T-helper 1 cell treated with Interleukin-12 subunit alpha and Interleukin-12 subunit beta and Interleukin-4 antibody, amounts not matched to agents 30 μg/mL and 1 μg/mL, for 36 hours (primary cell): ENCODE measurements around the gene SPEM1.

Experiments
- H3K27ac Mint-ChIP-seq: one replicate; pipeline ENCODE4 v1.8.0; 2021; ENCODE audit warnings: mild to moderate bottlenecking, mixed read lengths
- H3K27me3 Mint-ChIP-seq: one replicate; pipeline ENCODE4 v1.8.0; 2021; ENCODE audit warnings: low read depth, mixed read lengths
- H3K36me3 Mint-ChIP-seq: one replicate; pipeline ENCODE4 v1.8.0; 2021; ENCODE audit warnings: low read depth, mixed read lengths
- H3K4me1 Mint-ChIP-seq: one replicate; pipeline ENCODE4 v1.8.0; 2021; ENCODE audit warnings: low read depth, mixed read lengths
- H3K4me3 Mint-ChIP-seq: one replicate; pipeline ENCODE4 v1.8.0; 2021; ENCODE audit warnings: mild to moderate bottlenecking, moderate library complexity, mixed read lengths
- H3K9me3 Mint-ChIP-seq: one replicate; pipeline ENCODE4 v1.8.0; 2021; ENCODE audit warnings: mixed read lengths

The SPEM1 gene

DNA sequence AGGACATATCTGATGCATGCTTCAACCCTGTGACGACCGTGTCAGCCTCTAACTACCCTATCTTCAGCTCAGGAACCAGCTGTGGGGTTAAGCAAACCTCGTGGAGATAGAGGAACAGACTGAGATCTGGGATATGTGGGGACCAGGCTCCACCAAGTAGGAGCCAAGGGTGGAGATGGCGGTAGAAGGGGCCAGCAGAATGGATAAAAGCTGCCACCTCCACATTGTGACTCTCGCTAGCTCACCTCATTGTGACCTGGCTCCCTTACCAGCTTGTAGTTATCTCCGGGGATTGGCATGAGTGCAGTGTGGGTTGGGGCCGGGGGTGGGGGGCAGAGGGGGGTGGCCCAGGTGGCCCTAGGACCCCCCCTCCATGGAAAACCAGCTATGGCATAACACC is 5.2 kb downstream of the SPEM1 start, which contains the start of gene SPEM2:
Gene SPEM2, plus strand, starts transcription at position 301 of the 400 bp plus-strand sequence. Its CDS starts 73 bp downstream, at position 374.
- Mint-ChIP-seq H3K27me3 (no peaks in the 10 kb centered on the region), H3K4me1 (no peaks in the 10 kb centered on the region), H3K9me3 (no peaks in the 10 kb centered on the region), H3K4me3 (no peak within 1 kb of the TSS), H3K27ac (no peak within 1 kb of the TSS), H3K36me3 (no peaks in the 10 kb centered on the region)

GRCh38 chr17:7425756-7426155 is 5.6 kb downstream of the SPEM1 start:
- no peak overlapping the region for H3K27ac Mint-ChIP-seq
- H3K4me3 Mint-ChIP-seq: no peak overlapping the region
- H3K4me1 Mint-ChIP-seq: no peaks in the 10 kb centered on the region
- no peaks in the 10 kb centered on the region for H3K9me3 Mint-ChIP-seq
- H3K27me3 Mint-ChIP-seq: no peaks in the 10 kb centered on the region
- H3K36me3 Mint-ChIP-seq: no peaks in the 10 kb centered on the region

DNA sequence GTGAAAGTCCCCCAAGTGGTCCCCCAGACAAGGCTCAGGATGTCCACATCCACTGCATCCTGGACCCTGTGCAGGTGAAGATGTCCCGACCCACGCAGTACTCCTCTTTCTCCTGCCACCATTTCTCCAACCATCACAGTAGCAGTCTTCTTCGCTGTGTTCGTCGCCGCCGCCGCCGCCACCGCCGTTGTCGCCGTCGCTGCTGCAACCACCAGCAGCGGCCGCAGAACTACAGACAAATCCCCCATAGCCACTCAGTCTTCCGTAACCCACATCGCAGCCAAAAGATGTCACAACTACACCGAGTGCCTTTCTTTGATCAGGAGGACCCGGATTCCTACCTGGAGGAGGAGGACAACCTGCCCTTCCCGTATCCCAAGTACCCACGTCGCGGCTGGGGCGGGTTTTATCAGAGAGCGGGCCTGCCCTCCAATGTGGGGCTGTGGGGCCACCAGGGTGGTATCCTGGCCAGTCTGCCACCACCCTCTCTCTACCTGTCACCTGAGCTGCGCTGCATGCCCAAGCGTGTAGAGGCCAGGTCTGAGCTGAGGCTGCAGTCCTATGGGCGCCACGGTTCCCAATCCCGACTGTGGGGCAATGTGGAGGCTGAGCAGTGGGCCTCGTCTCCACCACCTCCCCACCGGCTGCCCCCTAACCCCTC is 6.2 kb downstream of the SPEM1 start:
- no peaks in the 10 kb centered on the region for H3K27me3 Mint-ChIP-seq
- no peaks in the 10 kb centered on the region for H3K9me3 Mint-ChIP-seq
- H3K4me1 Mint-ChIP-seq: no peaks in the 10 kb centered on the region
- no peak overlapping the region for H3K27ac Mint-ChIP-seq
- no peak overlapping the region for H3K4me3 Mint-ChIP-seq
- H3K36me3 Mint-ChIP-seq: no peaks in the 10 kb centered on the region

GRCh38 chr17:7426896-7427489 is 6.9 kb downstream of the SPEM1 start:
- no peaks in the 10 kb centered on the region for H3K27me3 Mint-ChIP-seq
- no peaks in the 10 kb centered on the region for H3K36me3 Mint-ChIP-seq
- no peaks in the 10 kb centered on the region for H3K9me3 Mint-ChIP-seq
- H3K4me1 Mint-ChIP-seq: no peaks in the 10 kb centered on the region
- H3K4me3 Mint-ChIP-seq: no peak overlapping the region
- H3K27ac Mint-ChIP-seq: no peak overlapping the region

DNA sequence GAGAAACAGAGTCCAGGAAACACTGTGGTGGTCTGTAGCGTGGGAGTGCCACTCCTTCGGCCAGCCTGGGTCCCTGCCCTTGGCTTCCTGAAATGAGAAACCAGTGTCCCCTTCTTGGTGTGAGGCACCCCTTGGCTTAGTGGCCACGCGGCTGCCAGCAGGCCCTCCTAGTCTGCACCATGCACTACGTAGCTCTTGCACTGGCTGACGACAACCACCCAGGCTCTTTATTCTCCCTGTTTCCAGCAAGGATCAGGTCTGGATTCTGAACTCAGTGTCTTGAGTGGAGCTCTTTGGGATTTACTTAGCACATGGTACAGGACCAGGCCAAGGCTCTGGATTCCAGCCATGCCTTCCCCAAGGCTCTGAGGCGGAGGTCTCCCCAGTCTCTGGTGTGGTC is 7.4 kb downstream of the SPEM1 start:
- no peak overlapping the region for H3K27ac Mint-ChIP-seq
- H3K4me1 Mint-ChIP-seq: no peaks in the 10 kb centered on the region
- H3K4me3 Mint-ChIP-seq: no peak overlapping the region
- H3K9me3 Mint-ChIP-seq: no peaks in the 10 kb centered on the region
- H3K36me3 Mint-ChIP-seq: no peaks in the 10 kb centered on the region
- no peaks in the 10 kb centered on the region for H3K27me3 Mint-ChIP-seq

- H3K9me3 Mint-ChIP-seq: no peaks in the 10 kb centered on the region
- H3K27ac Mint-ChIP-seq: no peak within 1 kb of the TSS
Measured at GRCh38 chr17:7428557-7428956, 8.4 kb downstream of the SPEM1 start, which contains the start of gene SPEM3. Gene SPEM3, plus strand, starts transcription at chr17:7428857. Its CDS starts 46 bp downstream, at chr17:7428903.

GRCh38 chr17:7429722-7430121 is 9.6 kb downstream of the SPEM1 start:
- H3K27ac Mint-ChIP-seq: no peak overlapping the region
- H3K27me3 Mint-ChIP-seq: no peaks in the 10 kb centered on the region
- H3K9me3 Mint-ChIP-seq: no peaks in the 10 kb centered on the region
- H3K4me3 Mint-ChIP-seq: no peak overlapping the region
- no peaks in the 10 kb centered on the region for H3K4me1 Mint-ChIP-seq
- H3K36me3 Mint-ChIP-seq: no peaks in the 10 kb centered on the region

More at GRCh38 chr17:7428557-7428956, 8.4 kb downstream of the SPEM1 start, which contains the start of gene SPEM3:
- no peaks in the 10 kb centered on the region for H3K36me3 Mint-ChIP-seq
- no peaks in the 10 kb centered on the region for H3K4me1 Mint-ChIP-seq
- H3K27me3 Mint-ChIP-seq: no peaks in the 10 kb centered on the region
- H3K4me3 Mint-ChIP-seq: no peak within 1 kb of the TSS

DNA sequence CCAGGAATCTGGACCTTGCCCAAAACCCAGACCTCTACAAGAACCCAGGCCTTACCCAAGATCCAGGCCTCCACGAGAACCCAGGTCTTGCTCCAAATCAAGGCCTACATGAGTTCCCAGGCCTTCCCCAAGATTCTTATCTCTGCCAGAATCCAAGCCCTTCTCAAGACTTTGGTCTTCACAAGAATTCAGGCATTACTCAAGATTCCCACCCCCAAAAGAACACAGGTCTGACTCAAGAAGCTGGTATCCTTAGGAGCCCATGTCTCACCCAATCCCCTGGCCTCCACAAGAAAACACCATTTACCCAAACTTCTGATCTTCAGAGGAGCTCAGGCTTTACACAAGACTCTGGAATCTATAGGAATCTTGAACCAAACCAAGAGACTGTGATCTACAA is 11.1 kb downstream of the SPEM1 start:
- peak overlapping the region; percentile 50 for H3K27ac Mint-ChIP-seq
- H3K4me3 Mint-ChIP-seq: no peak overlapping the region
- H3K9me3 Mint-ChIP-seq: no peaks in the 10 kb centered on the region
- H3K27me3 Mint-ChIP-seq: no peaks in the 10 kb centered on the region
- H3K36me3 Mint-ChIP-seq: no peaks in the 10 kb centered on the region
- peaks cover 10% of the 10 kb centered on the region for H3K4me1 Mint-ChIP-seq

DNA sequence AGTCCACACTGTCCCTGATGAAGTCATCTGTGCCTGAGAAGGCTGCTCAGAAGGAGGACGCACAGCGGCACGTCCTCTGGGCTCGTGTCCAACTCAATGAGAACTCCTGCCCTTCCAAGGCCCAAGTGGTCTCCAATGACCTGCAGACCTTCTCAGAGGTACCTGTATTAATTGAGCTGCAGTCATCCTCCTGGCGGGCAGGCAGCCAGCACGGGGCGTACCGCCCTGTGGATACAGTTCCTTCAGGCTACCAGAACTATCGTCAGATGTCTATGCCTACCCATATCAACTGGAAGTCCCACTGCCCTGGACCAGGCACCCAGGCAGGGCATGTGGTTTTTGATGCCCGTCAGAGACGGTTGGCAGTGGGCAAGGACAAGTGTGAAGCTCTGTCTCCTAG is 12.2 kb downstream of the SPEM1 start:
- H3K4me1 Mint-ChIP-seq: peaks cover 13% of the 10 kb centered on the region
- H3K27ac Mint-ChIP-seq: peak overlapping the region; percentile 55
- H3K36me3 Mint-ChIP-seq: no peaks in the 10 kb centered on the region
- no peak overlapping the region for H3K4me3 Mint-ChIP-seq
- H3K9me3 Mint-ChIP-seq: no peaks in the 10 kb centered on the region
- H3K27me3 Mint-ChIP-seq: no peaks in the 10 kb centered on the region

GRCh38 chr17:7435676-7436555 is 15.8 kb downstream of the SPEM1 start:
- peaks cover 8% of the 10 kb centered on the region for H3K36me3 Mint-ChIP-seq
- peaks cover 34% of the 10 kb centered on the region for H3K4me1 Mint-ChIP-seq
- no peaks in the 10 kb centered on the region for H3K9me3 Mint-ChIP-seq
- peak overlapping the region; percentile 97 for H3K27ac Mint-ChIP-seq
- peaks cover 8% of the 10 kb centered on the region for H3K27me3 Mint-ChIP-seq
- H3K4me3 Mint-ChIP-seq: peak overlapping the region; percentile 92

DNA sequence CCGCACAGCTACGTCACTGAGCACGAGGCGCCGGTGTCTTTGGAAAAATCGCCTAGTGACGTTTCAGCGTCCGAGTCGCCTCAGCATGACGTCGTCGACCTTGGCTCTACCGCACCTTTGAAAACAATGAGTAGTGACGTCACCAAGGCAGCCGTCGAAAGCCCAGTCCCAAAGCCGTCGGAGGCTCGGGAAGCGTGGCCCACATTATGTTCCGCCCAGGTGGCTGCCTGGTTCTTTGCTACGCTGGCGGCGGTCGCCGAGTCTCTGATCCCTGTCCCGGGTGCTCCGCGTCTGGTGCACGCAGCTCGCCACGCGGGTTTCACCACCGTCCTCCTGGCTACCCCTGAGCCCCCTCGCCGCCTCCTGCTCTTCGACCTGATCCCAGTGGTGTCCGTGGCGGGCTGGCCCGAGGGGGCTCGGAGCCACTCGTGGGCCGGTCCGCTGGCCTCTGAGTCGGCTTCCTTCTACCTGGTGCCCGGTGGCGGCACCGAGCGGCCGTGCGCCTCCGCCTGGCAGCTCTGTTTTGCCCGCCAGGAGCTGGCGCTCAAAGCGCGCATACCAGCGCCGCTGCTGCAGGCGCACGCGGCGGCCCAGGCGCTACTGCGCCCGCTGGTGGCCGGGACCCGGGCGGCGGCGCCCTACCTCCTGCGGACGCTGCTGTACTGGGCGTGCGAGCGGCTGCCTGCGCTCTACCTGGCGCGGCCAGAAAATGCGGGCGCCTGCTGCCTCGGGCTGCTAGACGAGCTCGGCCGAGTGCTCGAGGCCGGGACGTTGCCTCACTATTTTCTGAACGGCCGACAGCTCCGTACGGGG is 16.6 kb downstream of the SPEM1 start:
- peaks cover 37% of the 10 kb centered on the region for H3K4me1 Mint-ChIP-seq
- H3K9me3 Mint-ChIP-seq: no peaks in the 10 kb centered on the region
- peaks cover 8% of the 10 kb centered on the region for H3K36me3 Mint-ChIP-seq
- peak overlapping the region; percentile 97 for H3K27ac Mint-ChIP-seq
- H3K4me3 Mint-ChIP-seq: peak overlapping the region; percentile 92
- H3K27me3 Mint-ChIP-seq: peaks cover 8% of the 10 kb centered on the region

GRCh38 chr17:7437369-7437863 is 17.3 kb downstream of the SPEM1 start:
- Mint-ChIP-seq H3K27me3 (peaks cover 10% of the 10 kb centered on the region), H3K27ac (peak overlapping the region; percentile 93), H3K9me3 (no peaks in the 10 kb centered on the region), H3K36me3 (peaks cover 9% of the 10 kb centered on the region), H3K4me1 (peaks cover 37% of the 10 kb centered on the region), H3K4me3 (peak overlapping the region; percentile 88)

- H3K27ac Mint-ChIP-seq: peak overlapping the region; percentile 93
Measured at GRCh38 chr17:7437950-7438614, 18.0 kb downstream of the SPEM1 start.

More at GRCh38 chr17:7437950-7438614, 18.0 kb downstream of the SPEM1 start:
- Mint-ChIP-seq H3K9me3 (no peaks in the 10 kb centered on the region), H3K4me1 (peaks cover 37% of the 10 kb centered on the region), H3K36me3 (peaks cover 11% of the 10 kb centered on the region), H3K27me3 (peaks cover 12% of the 10 kb centered on the region), H3K4me3 (peak overlapping the region; percentile 88)
